ENCODE measurements around the gene MSI2.

The MSI2 gene

DNA sequence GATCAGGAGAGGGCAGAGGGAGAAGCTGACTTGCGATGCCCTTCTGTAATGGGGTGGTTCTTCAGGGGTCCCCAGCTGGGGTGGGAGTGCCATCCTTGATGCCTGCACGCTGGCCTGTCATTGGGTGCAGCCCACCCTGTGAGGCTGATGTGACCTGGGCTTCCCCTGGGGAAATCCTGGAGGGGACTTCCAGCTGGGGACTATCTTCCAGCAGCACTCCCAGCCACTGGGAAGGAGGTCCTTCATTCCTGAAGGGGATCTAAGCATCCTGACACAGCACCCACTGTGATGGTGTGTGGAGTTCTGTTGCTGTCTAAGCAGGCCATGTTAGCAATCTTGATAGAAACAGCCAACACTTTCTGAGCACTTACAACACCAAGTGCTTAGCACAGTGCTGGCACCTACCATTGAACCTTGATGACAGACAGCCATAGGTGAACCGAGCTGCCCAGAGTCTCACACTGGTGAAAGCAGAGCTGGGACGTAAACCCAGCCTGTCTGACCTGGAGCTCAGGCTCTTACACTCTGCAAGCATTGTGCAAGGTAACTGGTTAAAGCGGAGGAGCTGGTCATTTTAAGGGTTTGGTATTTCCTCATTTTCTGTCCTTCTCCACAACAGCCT lies 277.5 kb downstream of the MSI2 start:
- no peak for DNase-seq

DNA sequence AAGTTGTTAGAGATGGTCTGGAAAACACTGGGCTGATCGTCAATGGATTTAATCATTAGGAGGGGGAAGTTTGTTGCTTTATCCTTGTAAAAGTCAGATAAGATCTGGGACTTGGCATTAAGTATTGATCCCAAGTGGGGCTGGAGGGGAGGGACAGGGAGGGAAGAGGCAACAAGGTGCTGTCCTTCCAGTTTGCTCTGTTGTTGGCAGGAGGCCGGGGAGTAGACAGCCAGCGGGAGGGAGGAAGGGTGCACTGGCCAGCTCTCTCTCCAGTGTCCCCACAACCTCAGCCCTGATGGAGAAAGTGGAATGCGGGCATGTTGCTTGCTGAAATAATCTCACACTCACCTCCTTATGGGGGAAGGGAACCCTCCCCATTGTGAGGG lies 278.5 kb downstream of the MSI2 start:
- DNase-seq = no peak

DNA sequence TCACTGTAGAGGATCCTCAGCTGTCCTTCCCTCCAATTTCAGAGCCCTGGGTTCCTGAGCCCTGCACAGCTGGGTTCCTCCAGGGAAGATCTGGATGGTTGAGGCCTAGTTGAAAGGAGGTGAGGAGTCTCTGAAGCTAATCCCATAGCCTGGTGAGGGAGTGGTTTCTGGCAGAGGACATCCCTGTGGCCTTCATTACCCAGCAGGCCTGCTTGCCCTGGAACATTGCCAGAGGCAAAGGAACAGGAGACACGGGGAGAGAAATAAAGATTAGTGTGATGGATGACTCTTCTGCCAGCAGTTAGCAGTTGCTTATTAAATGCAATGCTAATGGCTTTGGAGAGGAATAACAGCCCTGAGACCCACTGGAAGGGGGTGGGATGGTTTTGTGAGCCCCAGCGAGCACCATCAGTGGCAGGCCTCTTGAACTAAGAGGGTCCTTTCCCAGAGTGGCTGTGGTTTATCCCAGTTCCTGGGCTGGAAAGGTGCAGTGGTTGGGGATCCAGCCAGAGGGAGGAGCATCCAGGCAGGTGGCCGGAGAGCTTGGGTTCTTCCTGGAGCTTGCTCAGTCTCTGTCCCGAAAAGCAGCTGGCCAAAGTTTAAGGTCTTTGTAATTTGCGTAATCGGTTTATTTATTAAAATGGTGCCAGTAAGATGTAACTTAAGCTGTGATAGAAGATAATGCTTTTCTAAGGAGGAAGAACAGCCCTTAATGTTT lies 279.1 kb downstream of the MSI2 start:
- no peak for DNase-seq

DNA sequence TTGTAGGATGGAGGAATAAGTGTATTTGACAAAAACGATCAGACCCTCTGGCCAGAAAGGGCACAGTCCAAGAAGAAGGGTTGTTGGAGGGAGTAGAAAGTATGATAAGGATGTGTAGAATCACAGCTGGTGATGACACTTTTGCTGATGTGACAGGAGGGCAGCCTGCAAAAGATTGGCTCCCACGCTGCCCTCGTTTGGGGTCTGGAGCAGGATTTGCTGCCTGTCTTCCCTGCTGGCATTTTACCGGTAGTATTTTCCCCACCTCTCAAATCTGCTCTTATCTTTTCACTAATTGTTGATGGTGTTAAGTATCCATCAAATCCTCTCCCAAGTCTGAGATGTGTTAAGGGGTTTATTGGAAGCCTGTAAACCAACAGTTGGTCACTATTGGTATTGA lies 280.0 kb downstream of the MSI2 start:
- no peak for DNase-seq

DNA sequence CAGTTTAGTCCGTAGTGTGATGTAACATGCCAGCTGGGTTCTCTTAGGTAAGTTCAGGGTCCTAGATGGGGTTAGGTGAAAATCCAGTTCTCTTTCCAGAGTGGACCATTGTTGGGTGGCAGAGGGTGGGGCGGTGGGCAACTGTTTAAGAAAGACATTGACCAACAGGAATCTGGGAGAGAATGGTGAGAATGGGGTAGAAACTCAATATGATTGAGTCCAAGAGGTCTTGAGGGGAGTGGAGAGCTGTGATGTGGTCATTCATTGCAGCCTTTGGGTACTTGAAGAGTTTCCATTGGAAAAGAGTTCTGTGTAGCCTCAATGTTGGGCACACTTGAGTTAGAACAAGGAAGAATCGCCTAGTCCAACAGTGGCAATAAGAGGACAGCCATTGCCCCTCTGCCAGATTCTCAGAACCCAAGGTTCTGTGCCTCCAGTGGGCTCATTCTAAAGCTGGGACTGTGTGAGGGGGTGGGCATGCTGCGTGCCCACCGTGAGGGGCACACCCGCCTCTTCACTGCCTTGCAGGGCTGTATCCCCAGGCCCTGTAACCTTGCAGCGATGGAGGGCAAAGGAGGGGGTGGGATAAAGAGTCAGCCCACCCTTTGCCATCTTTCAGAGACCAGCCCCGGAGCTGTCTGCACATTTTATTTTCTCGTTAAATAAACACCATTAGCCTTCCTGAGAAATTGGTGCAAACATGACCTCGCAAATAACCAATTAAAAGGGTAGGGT lies 280.6 kb downstream of the MSI2 start:
- no peak for DNase-seq

DNA sequence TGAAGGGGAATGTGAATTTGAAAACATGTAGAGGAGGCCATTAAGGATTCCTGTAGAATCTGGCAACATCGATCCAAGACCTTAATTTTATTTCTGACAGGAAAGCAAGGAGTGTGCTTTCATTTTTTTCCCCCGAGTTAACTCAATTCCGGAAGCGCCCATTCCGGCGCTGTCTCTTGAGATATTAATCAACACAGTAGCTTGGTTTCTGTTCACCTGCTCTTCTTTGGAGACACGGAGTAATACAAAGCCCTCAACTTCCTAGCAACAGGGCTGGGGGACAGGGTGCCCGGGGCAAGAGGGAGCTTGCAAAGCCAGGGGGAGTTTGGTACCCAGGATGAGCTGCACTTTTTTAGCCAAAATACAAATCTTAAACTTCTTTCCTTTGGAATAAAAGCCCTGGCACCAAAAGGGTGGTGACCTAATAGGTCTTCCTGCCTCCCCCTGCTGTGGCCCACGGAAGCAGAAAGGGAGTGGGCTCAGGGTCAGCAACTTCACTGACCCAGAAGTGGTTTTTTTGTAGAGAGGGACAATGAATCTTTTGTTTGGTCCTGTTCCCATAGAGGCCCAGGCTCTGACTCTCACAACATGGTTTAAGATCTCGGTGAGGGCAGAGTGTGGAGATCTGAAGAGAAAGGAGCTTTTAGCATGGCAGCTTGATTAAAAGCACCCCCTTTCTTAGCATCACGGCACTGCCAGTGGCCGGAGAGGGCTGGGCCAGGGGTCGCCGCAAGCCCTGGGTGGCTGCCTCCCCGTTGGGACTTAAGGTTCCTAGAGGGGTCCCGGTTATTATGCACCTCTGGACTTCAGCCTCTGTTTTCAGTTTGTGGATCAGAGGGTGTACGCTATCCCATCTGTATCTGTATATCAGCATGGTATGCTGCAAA lies 281.4 kb downstream of the MSI2 start:
- no peak for DNase-seq

DNA sequence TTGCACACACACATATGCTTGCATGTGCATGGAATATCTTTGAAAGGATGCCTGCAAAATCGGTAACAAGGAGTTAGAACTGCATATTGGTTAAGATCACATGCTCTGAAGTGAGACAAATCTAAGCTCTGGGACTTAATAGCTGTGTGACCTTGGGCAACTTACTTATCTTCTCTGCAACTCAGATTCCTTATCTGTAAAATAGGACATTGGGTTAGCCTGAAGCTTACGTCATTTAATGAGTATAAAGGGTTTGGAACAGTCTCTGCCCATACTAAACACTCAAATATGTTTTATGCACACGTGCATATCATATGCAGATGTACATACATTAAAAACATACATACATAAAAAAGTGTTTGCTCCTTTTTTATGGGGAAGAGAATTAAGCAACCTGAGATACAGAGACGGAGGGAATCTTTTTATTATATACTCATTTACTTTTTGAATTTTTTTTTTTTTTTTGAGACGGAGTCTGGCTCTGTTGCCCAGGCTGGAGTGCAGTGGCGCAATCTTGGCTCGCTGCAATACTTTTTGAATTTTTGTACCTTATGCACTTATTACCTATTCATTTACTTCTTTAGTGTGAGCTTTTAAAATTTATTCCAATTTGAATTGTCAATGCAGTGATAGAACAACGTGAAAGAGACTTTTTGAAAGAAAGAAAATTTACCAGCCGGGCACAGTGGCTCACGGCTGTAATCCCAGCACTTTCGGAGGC lies 282.6 kb downstream of the MSI2 start:
- DNase-seq = no peak

DNA sequence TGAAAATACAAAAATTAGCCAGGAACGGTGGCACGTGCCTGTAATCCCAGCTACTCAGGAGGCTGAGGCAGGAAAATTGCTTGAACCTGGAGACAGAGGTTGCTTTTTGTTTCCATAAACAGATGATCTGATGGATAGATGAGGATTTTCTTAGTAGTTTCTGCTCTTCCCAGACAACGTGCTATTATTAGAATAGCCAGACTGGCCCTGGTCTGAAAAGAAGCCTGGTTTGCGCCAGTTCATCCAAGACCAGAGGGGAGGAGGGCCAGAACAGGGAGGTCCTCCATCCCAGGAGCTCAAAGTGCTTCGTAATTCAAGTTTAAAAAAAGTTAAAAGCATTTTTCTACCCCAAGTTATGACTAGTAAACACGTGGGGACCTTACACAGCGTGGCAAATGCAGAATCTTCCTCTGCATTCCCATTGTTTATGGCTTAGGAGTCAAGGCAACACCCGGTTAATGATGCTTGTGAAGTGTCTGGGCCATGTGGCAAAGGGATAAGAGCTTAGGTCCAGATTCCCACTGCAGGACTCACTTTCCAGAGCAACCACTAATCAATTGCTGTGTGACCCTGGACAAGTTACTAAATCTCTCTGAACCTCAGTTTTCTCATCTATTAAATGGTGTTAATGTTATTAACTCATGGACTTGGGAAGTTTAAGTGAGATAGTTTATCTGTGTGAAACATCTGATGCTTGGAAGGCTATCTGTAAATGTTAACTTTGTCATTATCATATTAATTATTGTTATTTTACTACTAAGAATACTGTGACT lies 283.4 kb downstream of the MSI2 start:
- DNase-seq = no peak

DNA sequence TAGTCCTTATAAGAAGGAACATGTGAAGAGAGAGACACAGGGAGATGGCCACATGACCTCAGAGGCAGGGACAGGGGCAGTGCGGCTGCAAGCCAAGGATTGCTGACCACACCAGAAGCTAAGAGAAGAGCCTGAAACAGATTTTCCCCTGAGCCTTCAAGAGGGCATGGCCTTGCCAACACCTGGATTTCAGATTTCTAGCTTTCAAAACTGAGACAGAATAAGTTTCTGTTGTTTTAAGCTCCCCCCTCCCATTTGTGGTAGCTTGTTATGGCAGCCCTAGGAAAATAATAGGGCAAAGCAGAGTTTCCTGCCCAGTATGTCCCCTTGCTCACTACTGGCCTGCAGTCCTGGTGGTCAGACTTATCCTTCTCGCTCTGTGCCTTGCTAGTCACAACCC lies 284.3 kb downstream of the MSI2 start:
- DNase-seq = no peak

DNA sequence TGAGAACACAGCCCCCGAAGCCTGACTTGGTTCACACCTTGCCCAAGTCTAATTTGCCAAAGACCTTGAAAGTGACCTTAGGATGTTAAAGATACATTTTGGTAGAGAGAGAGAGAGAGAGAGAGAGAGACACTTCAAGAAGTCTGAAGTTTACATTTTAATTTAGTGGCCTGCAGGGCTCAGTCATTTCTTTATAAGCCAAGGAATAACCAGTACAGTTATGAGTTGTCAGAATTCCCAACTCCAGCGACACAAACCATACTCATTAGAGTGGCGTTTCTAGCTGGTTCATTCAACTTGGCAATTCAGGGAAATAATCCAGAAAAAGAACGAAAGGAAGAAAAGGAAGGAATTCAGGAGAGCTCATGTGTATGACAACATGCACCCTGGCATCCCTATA lies 284.7 kb downstream of the MSI2 start:
- no peak for DNase-seq

DNA sequence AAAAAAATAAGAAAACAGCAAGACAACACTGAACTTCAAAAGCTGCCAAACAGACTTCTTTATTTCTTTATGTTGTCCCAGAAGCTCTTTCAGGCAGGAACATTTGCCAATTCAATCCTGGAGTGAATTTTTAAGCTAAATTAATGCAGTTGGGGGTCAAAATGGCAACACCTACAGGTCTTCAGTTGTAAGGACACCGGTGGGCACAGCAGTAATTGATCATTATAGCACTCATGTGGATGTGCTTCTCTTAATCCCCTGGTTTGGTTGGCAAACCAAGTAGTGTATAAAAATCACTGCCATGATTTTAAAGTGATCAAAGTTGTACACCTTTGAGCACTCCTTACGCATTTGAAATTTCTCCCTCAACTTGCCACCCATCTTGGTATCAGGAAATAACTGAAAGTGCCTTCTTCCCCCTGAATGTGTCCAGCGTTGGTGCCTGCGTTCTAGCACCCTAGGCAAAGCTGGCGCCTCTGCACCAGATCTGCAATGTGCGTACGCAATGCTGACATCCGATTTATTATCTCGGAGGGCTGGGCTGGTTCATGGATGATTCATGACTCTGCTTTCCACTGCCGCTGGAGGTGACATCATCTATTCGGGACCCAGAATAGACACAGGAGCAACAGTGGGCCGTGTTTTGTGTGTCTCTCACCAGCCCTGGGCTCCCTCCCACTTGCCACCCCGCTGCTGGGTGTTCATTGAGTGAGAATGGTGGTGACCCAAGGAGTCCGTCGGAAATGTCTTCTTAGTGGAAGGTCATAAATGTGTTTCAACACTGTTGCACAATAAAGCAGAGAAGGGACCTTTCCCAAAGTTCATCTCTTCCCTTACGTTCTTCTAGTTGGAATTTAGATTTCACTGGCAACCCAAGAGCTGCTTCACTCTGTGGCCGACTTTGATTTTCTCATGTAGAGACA lies 285.4 kb downstream of the MSI2 start:
- DNase-seq = no peak

DNA sequence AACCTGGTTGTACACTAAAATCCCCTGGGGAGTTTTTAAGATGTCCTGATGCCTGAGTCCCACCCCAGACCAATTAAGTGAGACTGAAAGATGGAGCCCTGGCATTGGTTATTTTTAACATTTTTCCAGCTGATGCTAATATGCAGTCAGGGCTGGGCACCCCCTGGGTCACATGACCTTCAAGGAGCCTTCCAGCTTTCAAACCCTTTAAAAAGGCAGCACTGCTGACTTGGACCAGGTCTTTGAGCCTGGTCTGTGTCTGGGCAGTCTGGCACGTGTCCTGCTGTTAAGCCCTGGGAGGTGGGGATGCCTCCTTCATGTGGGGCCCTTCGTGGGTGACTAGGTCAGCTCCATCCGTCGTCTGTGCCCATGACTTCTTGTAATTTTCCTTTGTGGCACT lies 286.2 kb downstream of the MSI2 start:
- DNase-seq = no peak

DNA sequence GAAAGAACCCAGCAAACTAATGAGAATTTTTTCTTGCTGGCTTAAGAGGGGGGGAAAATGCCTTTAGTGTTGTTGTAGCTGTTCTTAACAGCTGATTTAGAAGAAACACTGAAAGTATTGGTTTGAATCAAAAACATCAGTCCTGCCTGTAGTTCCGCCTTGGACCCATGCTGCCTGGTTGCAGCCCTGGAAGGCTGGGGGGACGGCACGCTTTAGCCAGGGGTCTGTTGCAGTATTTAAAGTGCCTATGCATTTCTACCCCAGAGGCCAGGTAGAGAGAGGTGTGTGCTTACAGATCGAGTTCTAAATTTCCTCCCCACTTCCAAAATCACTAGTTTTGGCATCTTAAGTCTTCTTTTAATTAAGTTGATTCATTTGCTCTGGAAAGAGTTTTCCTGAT lies 286.9 kb downstream of the MSI2 start:
- DNase-seq = no peak

DNA sequence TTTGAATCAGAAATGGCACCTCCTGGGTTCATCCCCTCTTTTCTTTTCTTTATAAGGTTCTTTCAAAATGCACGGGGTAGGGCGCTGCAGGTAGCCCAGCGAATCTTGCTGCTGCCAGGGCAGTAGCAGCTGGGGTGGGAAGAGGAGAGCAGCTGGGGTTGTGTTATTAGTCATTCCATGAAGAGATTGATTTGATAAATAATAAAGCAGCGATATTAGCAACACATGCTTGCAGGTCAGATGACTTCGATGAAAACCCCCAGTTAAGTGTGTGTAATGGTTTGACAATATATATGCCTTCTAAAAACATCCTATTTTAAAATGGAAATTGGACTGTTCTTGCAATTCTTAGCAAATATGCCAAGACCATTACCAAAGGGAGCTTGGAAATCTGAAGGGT lies 288.1 kb downstream of the MSI2 start:
- no peak for DNase-seq

DNA sequence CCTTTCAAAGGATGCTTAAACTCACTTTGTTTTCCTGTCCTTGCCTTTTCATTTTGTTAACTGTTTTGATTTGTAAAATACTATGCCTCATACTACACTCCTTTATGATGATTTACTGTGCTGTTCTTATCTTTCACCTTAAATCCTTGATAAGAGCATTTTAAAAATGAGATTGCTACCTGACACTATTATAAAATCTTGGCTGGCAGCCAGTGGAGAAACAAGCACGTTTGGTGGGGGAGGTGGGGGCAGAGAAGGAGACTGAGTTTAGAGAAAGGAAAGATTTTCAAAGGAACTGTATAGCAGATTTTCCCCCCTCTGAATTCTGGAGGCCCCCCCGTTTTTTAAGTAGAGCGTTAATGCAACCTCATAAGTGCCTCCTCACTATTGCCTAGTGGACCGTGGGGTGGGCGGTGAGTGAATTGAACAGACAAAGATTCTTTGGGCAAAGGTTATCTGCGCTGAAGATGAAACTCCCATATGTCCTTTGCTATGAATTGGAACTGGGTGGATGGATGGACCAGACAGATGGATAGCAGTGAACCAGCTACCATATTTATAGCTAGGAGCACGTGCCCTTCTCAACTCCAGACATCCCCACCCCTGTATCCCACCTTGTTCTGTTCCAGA lies 288.6 kb downstream of the MSI2 start:
- DNase-seq = no peak

DNA sequence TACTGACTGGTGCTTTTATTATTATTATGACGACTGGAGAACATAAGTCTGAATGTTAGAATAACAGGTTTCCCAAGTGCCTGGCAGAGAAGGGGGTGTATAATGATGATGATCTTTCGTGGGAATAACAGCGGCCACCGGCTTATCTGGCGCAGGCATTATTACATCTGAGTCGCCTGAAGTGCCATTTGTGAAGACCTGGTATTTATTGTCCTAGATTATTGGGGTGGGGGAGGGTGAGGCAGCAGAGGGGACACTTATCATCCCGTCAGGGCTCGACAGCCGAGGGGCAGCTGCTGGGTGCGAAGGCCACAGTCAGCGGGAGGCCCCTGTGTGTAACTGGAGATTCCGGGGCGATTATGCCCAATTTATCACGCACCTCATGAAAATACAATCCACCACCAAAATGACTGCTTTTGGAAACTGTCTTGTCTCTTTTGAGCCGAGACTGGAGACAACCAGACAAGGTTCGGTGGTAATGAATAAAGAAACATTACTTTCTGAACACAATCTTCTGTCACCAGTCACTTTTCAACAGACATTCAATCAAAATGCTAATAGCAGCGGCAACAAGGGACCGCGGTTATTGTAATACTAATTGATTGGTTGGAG lies 289.5 kb downstream of the MSI2 start:
- DNase-seq = no peak

DNA sequence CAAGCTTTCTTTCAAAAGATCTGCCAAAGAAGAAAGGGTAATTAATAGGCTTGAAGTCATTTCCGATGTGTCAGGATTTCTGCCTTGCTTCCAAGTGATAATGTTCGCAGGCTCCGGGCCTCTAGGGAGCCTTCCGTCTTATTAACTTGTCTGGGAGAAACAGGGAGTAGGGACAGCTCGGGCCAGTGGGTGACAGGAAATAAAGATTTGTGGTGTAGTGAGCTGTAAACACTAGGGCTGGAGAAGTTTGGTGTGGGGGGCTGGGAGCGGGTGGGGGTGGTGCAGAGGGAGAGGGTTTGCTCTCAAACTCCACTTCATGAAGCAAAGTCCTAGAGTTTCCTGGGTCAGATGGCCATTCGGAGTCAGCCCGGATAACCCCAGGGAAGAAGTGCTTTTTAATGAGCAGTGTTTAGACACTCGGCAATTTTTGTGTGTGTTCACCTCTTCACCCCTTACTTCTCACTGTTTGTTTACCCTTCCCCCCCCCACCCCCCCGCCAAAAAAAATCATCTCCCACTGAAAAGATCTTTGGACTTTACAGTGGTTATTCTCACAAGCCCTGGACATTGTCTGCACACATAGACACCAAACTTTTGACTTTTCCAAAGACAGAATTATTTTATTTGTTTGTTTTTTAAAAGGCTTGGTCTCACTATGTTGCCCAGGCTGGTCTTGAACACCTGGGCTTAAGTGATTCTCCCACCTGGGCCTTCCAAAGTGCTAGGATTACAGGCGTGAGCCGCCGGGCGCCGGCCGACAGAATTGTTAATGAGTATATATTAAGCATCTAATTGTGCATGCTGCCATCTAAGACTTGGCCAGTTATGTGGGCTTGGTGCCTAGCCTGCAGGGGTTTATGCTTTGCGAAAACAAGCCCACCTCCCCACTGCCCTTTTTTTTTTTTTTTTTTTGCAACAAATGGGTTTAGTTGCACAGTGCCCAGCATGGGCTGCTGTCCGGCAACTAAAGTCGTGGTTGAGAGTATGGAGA lies 292.4 kb downstream of the MSI2 start:
- DNase-seq = no peak

DNA sequence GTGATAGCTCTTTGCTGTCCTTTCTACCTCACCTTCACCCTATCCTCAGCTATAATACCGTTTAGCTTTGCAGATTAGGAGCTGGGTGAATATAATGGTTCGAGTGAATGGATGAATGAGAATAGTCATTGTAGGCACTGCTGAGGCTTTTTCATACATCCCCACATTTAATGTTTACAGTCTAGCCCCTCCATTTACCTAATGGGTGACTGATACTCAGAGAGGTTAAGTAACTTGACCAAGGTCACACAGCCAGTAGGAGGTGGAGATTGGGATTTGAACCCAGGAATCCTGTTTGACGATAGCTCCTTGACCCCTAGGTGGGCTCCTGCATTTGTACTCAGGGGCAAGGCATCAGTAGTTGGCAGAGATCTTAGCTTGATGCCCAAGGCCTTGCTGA lies 293.1 kb downstream of the MSI2 start:
- no peak for DNase-seq

All from amniotic stem cell (primary cell).